Measurements from ENCODE around the gene EBLN1.

- peak; percentile 64 for TF ChIP-seq EZH2 (IDR thresholded peaks at IDR 0.05; ENCODE audit: borderline replicate concordance)
- TF ChIP-seq, protein P1, sequence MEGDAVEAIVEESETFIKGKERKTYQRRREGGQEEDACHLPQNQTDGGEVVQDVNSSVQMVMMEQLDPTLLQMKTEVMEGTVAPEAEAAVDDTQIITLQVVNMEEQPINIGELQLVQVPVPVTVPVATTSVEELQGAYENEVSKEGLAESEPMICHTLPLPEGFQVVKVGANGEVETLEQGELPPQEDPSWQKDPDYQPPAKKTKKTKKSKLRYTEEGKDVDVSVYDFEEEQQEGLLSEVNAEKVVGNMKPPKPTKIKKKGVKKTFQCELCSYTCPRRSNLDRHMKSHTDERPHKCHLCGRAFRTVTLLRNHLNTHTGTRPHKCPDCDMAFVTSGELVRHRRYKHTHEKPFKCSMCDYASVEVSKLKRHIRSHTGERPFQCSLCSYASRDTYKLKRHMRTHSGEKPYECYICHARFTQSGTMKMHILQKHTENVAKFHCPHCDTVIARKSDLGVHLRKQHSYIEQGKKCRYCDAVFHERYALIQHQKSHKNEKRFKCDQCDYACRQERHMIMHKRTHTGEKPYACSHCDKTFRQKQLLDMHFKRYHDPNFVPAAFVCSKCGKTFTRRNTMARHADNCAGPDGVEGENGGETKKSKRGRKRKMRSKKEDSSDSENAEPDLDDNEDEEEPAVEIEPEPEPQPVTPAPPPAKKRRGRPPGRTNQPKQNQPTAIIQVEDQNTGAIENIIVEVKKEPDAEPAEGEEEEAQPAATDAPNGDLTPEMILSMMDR (IDR thresholded peaks at IDR 0.05; ENCODE audit: poor library complexity): no peak
Observed at GRCh38 chr10:22252801-22253579, 35.2 kb upstream of the EBLN1 start.
